Measurements from ENCODE around the gene BYSL. TPM values are rescaled to one million over a fixed set of nuclear protein-coding genes. Genes with fewer than 3 reads are reported as not detected.

Gene BYSL
- total and polyA plus RNA-seq, 9 of the 15 experiments (the other 6 are each of a cell fraction or from before 2014, with no cell fraction given) = 22.2 to 92.3 (median 53.4) TPM

- TF ChIP-seq PCBP1 (IDR thresholded peaks at IDR 0.05; ENCODE audit: low read depth, low read length, poor library complexity, severe bottlenecking) (no peak), ZZZ3 (IDR thresholded peaks at IDR 0.05) (no peak), JUND (IDR thresholded peaks at IDR 0.05; ENCODE audit: borderline replicate concordance, low read depth, low read length) (peak; percentile 80; the same call in 1 of the 2 replicates), JUND (tag; IDR thresholded peaks at IDR 0.05; ENCODE audit: borderline replicate concordance, low read depth, low read length) (peak; percentile 73; the same call in 1 of the 3 replicates), ZNF24 (IDR thresholded peaks at IDR 0.05) (peak; percentile 55; the same call in 1 of the 2 replicates), CBFB (CRISPR knock-in tag; IDR thresholded peaks at IDR 0.05) (peak; percentile 95), ATF1 (CRISPR knock-in tag; IDR thresholded peaks at IDR 0.05) (no peak), ATF1 (tag; IDR thresholded peaks at IDR 0.05) (no peak), NBN (IDR thresholded peaks at IDR 0.05; ENCODE audit: low read depth) (no peak; the same call in 1 of the 2 replicates), KDM2B (CRISPR knock-in tag; IDR thresholded peaks at IDR 0.05) (no peak), XRCC5 (IDR thresholded peaks at IDR 0.05; ENCODE audit: low read depth, low read length) (0 out of 2 replicates have a peak, but pooled peaks have one; percentile 37), BCOR (IDR thresholded peaks at IDR 0.05) (no peak), NRF1 (conservative IDR thresholded peaks at IDR 0.05 in 1 of 2, IDR thresholded peaks at IDR 0.05 in 1 of 2) (peak; percentile 41 to 43), KHSRP (IDR thresholded peaks at IDR 0.05) (no peak), RBM39 (optimal IDR thresholded peaks at IDR 0.05; ENCODE audit: low read depth, low read length) (no peak), GTF2F1 (IDR thresholded peaks at IDR 0.05; ENCODE audit: low read depth, low read length) (no peak), TGIF2 (CRISPR knock-in tag; IDR thresholded peaks at IDR 0.05) (no peak), MCM3 (IDR thresholded peaks at IDR 0.05) (no peak), STAT5B (CRISPR knock-in tag; IDR thresholded peaks at IDR 0.05) (no peak), YY1 (IDR thresholded peaks at IDR 0.05; ENCODE audit: borderline replicate concordance in 1 of 3, control insufficient read depth in 1 of 3, extremely low read depth in 1 of 3, insufficient read depth in 3 of 3, insufficient read length in 1 of 3, insufficient replicate concordance in 2 of 3, low read depth in 1 of 3, low read length in 2 of 3) (peak in 2 of 3 experiments; percentile 19 to 40), NFIC (IDR thresholded peaks at IDR 0.05) (peak; percentile 57), NELFE (IDR thresholded peaks at IDR 0.05; ENCODE audit: insufficient read depth, insufficient read length) (no peak), HNRNPH1 (optimal IDR thresholded peaks at IDR 0.05; ENCODE audit: low read depth, low read length) (no peak), ZBTB34 (CRISPR knock-in tag; IDR thresholded peaks at IDR 0.05) (no peak), ETV1 (tag; conservative IDR thresholded peaks at IDR 0.05; ENCODE audit: low read depth) (peak; percentile 94)
- TF ChIP-seq, protein P1, sequence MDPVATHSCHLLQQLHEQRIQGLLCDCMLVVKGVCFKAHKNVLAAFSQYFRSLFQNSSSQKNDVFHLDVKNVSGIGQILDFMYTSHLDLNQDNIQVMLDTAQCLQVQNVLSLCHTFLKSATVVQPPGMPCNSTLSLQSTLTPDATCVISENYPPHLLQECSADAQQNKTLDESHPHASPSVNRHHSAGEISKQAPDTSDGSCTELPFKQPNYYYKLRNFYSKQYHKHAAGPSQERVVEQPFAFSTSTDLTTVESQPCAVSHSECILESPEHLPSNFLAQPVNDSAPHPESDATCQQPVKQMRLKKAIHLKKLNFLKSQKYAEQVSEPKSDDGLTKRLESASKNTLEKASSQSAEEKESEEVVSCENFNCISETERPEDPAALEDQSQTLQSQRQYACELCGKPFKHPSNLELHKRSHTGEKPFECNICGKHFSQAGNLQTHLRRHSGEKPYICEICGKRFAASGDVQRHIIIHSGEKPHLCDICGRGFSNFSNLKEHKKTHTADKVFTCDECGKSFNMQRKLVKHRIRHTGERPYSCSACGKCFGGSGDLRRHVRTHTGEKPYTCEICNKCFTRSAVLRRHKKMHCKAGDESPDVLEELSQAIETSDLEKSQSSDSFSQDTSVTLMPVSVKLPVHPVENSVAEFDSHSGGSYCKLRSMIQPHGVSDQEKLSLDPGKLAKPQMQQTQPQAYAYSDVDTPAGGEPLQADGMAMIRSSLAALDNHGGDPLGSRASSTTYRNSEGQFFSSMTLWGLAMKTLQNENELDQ (CRISPR knock-in tag; IDR thresholded peaks at IDR 0.05; ENCODE audit: borderline replicate concordance) = no peak
- TF ChIP-seq, protein P2, sequence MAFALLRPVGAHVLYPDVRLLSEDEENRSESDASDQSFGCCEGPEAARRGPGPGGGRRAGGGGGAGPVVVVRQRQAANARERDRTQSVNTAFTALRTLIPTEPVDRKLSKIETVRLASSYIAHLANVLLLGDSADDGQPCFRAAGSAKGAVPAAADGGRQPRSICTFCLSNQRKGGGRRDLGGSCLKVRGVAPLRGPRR (CRISPR knock-in tag; IDR thresholded peaks at IDR 0.05) = no peak
These were observed 18.0 kb downstream of the BYSL start (continued) for GRCh38 chr6:41939176-41939847.
